Activated CD4-positive, CD25-positive, alpha-beta regulatory T cell (primary cell): Measurements from ENCODE around the gene LYST.
"Not testable (repeated sequence)": the region's sequence is repeated elsewhere in the genome, so short reads cannot be mapped to it uniquely, and the experiment has no call there.

Experiments used
- DNase-seq, 4 experiments: peaks; one replicate each; lab custom pipeline; 2025; lab: John Stamatoyannopoulos, UW

LYST gene

DNA sequence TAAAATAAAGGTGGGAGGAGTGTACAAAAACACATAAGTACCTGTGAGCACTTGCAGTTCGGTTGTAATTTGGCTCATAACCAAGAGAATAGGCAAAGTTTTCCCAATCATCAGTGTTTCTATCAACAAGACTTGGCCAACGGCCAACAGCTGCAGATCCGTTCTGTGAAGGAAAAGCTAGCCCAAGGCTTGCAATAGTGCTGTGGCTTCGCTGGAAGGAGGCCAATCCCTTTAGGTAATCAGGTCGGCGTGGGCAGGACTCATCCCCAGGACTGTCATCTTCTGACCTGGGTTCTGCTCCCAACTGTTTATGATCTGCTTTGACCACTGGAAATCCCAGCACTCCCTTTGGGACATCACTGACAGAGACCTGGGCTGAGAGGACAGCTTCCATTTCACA, 107.8 kb downstream of the LYST start:
- no peak for DNase-seq

DNA sequence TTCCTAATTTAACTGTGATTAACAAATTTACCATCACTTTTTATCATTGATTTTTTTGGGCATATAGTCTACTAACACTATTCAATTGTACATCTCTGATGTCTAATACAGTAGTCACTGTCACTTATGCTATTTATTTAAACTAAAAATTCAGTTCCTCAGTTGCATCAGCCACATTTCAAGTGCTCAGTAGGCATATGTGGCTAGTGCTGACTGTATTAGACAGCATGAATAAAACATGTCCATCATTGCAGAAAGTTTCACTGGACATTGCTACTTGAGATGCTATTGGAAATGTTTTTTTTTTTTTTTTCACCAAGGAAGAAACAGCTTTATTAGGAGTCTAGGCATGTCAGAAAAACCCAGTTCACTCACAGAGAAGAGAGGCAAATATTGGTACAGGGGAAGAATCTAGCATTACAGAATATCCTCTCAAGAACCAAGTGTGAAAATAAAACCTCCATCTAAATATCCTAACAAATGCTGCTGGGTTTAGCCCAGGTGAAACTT, 109.1 kb downstream of the LYST start:
- no peak for DNase-seq

DNA sequence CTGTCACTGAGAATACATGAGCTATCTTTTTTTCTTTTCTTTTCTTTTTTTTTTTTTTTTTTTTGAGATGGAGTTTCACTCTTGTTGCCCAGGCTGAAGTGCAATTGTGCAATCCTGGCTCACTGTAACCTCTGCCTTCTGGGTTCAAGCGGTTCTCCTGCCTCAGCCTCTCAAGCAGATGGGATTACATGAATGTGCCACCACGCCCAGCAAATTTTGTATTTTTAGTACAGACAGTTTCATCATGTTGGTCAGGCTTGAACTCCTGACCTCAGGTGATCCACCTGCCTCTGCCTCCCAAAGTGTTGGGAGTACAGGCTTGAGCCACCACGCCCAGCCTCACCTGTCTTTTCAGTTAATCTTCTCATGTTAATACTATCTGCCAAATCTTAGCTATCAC, 112.5 kb downstream of the LYST start:
- not testable (repeated sequence) for DNase-seq

DNA sequence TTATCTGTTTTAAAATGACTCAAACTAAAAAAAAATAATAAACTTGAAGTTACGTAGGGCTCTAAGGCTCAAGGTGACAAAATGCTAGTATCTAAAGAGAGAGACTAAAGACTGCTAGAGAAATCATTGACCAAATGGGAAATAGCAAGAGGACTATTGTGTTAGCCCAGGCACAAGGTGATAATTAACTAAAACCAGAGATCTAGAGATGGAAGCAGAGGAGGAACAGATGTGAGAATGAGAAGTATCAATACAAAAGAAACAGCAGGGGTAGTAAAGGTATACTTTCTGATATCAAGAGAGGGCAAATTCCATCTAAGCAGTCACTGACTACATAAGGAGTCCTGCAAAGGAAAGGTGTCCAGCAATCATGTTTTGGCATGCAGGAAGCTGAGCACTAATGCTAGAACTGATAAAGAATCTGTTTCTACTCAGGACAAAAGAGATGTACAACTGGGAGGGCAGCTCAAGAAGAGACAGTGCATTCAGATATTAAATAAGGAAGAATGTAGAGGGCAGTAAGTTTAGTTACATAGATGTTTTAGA, 116.9 kb downstream of the LYST start:
- DNase-seq, result no peak

DNA sequence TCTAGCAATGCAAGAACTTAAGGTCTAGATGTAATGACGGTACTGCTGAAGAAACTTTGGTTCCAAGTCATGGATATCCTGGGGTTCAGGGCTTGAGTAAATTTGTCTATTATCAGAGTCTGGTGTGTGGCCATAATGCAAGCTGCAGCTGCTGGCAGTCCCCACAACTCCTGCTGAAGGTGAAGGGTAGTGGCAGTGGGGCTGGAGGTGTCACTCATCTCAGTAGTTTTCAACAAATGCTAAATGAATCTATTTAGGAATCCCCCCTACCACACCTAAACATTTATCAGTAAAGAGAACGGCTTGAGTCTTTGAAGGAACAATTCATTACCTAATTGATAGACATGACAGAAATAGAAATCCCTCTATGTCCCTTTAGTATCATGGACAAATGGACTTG, 118.0 kb downstream of the LYST start:
- no peak for DNase-seq

DNA sequence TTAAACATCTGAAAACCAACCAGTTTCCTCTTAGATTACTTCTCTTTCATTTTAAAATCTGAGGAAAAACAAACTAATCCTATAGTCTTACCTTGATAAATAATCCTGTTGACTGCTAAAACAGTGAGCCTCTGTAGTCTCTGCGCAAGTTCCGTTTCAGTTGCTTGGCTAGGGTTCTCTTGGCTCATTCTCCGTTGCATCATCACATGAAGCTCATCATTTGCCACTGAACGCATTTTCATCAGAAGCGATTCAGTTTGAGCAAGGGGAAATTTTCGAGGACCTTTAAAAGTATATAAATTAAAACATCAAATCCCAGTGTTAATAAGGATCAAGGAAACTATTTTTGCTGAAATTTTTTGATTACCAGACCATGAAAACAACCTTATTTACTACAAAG, 120.5 kb downstream of the LYST start:
- no peak for DNase-seq

DNA sequence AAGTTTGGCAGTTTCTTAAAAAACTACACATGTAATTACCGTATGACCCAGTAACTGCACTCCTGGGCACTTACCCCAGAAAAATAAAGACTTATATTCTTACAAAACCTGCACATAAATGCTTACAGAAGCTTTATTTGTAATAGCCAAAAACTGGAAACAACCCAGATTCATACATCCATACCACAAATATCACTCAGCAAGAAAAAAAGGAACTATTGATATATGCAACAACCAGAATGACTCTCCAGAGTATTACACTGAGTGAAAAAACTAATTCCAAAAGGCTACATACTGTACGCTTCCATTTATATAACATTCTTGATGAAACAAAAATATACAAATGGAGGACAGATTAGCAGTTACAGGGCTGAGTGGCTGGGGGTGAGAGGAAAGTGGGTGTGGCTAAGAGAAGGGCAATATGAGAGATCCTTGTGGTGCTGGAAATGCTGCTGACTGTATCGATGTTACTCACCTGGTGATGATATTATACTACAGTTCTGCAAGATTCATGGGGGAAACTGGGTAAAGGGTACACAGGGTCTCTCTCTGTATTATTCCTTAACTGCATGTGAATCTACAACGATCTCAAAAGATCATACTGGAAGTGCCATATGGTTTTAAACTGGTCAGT, 121.1 kb downstream of the LYST start:
- DNase-seq, result no peak

DNA sequence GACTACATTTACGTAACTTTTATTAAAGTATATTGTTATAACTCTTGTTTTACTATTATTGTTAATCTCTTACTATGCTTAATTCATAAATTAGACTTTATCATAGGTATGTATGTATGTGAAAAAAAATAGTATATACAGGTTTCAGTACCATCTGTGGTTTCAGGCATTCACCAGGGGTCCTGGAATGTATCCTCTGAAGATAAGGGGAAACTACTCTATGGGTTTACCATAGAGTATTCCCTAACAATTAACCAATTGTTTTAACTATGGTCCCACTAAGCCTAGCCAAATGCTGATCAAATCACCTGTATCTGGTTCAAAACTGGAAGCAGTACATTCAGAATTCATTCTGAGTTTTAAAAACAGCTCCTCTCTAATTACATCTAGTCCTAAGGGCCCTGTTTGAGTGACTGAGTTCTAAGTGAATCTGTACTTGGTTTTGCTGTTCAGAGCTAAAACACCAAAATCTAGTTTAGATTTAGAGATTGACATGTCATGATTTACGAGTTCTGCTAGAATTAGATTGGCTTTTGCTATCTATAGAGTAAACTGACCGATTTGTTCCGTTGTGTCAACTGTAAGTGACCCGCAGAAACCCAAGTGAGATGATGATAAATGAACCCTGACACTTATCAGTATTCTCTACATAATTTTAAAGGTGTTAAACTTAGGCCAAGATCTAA, 123.6 kb downstream of the LYST start:
- no peak for DNase-seq

DNA sequence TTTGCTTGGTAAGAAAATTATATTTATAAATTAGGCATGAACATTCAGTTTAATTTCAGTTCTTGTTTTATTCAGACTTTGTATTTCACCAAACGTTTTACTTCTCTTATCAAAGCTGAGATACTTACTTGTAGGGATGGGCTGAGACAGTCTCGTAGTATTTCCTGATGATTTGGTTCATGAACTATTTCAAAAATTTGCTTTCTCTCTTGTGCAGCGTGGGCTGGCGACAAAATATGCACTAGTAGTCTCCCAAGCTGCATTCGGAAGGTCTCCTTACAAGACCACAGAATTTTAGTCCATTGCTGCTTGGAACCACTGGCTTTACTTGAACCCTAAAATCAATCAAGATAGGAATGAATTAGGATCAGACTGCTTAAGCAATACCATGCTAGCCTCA, 125.4 kb downstream of the LYST start:
- no peak for DNase-seq

DNA sequence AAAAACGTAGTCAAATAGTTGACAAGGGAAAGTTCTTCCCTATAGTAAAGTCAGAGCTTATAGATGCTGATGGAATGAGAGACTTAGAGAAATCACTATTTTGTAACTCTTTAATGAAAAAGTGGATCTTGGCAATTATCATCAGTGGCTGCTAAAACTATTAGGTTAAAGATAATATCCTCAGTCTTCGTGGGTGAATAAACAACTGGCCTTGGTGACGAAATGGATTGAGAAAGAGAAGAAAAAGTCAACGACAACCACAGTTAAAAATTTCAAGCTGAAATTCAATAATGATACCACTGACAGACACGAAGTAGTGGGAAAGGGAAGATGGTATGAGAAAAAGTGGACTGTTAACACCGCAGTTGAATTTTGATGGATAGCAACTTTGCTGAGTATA, 127.1 kb downstream of the LYST start:
- DNase-seq, result no peak

DNA sequence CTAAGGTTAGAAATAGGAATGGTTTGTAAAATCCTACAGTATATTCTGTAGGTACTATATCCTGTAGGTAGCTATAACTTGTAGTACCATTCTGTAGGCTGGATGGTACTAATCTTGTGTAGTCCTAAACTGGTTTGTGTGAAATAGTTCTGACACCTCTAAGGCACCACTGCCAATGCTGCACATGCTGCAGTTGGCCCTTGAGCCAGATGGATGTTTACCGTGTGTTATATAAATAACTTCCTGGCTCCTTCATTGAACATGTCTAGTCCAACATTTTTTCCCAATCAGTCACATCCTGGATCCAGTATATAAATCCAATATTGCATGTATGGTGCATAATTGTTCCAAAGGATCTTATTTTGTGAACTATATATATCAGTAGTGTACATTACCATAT, 127.6 kb downstream of the LYST start:
- DNase-seq, result no peak

DNA sequence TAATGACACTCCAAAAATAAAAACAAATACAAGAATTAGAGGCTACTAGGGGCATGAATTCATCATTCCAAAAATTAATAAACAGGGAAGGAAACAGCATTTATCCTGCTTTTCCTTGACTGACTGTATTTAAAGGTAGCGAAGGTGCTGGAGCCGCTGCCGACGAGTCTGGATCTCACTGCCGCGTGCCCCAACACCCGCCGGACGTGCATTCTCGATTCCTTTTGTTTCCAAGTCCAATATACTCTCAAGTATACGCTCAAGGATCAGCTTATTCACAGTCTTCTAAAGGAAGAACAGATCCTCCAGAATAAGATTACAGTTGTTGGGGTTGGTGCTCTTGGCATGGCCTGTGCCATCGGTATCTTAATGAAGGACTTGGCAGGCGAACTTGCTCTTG, 129.0 kb downstream of the LYST start:
- DNase-seq, result no peak

DNA sequence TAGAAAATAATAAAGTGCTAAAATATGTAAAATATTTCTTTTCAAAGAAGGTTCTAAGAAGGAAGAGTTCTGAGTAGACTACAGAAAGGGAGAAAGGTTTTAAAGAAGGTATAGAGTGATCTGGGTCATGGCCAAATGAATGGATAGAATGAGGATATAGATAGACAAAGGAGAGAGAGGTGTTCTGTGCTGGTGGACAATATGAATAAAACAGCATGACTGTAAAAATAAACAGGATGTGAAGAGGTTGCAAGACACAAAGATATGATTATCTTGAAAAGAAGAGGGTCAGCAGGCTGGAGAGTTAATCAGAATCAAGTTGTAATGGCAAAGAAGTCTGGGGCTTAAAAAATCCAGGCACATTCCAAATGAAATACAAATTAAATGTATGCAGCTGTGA, 130.4 kb downstream of the LYST start:
- no peak for DNase-seq

DNA sequence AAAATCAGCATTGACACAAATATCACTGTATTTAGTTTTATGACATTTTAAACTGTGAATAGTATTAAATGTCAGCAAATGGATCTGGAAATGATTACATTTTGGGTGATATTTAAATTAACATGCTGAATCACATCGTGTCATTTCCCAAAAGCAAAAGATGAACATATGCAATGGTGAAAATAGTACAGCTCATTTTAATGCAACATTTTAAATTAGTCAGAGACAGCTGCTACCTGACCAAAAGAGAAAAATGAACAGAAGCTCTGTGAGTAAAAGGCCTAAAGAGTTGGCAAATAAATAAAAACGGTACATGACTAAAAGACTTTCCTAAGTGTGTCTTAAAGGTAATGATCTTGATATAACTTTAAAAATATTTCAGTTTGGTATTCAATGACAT, 131.1 kb downstream of the LYST start:
- DNase-seq, result no peak

DNA sequence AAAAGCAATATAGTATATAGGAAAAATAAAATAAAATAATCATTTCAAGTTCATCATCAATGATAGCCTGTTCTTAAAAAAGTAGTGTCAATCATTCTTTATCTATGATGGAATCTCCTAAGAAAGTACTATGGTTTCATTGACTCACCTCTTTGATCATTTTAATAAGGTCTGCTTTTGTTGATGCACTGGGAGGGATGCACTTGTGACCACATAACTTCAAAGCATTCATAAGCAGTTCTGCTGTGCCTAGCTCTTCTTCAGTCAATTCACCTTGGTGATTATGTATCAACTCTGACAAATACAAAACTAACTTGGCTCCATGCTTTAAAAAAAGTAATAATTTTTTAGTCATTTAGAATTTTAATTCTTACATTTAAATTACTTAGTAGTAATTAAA, 132.4 kb downstream of the LYST start:
- DNase-seq, result no peak

DNA sequence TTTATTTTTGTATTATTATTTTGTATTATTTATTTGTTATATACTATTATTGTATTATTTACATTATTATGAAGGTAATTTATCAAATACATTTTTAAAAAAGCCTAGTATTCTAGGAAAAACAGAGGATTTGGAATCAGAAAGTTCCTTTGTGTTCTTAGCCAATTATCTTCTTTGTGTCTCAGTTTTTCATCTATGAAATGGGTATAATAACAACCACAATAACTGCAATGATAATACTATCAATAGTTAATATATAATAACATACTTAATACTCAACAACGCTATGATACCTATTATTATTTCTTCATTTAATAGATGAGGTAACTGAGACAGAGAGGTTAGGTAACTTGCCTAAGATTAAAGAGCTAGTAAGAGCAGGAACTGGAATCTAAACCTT, 136.7 kb downstream of the LYST start:
- DNase-seq, result no peak

DNA sequence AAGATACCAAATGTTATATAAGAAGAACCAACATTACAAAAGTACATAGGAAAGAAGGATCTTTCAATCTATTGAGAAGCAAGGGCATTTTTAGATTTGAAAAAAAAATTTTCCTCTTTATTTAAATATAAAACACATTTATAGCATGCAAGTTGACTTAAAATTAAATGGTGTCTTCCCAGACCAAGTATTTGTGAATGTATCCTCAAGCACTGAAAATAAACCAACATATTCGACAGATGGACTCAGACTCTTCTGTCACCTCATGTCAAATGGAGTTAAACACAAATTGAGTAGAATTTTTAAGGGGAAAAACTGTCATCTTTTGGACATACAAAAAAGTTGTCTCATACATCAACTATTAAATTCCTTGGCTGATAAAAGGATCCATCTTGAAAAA, 140.1 kb downstream of the LYST start:
- DNase-seq, result no peak

DNA sequence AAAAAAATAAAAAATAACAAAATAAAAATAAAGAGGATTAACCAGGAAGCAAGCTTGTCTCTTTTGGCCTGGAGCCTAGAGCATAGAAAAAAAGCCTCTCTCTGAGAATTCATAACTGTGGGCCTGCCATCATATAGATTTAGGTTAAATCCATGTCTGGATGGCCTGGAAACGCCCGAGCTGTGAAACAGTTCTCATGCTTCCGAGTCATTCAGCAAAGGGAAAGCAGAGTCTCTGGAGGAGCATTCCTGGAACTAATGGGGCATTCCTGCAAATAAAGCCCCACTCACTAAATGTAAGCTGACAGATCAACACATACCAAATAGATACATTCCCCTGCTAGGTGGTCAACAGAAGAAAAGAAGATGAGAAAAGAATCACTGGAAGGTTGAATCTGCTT, 141.3 kb downstream of the LYST start:
- DNase-seq, result no peak

DNA sequence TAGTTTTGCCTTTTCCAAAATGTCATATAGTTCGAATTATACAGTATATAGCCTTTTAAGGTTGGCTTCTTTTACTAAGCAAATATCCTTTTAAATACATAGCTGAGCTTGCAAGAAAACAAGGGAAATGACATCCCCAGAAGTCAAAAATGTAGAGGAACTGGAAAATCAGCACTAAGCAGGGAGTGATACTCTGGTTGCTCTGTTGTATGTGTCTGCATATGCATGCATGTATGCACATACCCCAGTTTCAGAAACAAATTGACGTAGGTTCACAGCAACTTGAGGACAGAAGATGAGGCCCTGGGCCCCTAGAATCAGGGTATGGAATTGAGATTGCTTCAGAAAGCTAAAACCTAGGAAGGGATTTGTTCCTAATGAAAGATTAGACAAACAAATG, 142.0 kb downstream of the LYST start:
- DNase-seq, result no peak

DNA sequence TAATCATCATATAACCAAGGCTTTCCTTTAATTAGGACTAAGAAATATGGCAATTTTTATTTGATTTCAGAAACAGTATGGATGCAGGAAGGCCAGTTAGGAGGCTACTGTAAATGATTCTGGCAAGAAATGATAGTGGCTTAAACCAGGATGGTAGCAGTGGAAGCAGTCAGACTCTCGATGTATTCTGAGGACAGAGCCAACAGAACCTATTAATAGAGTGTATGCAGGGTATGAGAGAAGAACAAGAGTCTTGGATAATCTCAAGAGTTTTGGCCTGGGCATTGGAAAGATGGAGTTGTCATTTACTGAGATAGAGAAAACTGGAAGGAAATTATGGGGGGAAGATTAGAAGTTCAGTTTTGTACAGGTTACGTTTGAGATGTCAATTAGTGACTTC, 143.8 kb downstream of the LYST start:
- DNase-seq, result no peak

DNA sequence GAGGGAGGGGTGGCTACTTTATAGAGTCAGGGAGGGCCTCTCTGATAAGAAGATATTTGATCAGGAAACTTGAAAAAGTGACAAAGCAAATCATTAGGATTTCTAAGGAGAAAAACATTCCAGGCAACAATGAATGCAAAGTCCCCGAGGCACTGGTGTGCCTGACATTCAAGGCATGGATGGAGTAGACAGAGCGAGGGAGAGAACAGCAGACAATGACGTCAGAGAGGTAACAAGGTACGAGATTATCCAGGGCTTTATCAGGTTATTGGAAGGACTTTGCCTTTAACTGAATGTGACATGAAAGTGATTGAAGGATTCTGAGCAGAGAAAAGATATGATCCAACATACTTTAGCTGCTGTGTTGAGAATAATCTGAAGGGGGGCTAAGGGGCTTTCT, 144.7 kb downstream of the LYST start:
- DNase-seq, result no peak

DNA sequence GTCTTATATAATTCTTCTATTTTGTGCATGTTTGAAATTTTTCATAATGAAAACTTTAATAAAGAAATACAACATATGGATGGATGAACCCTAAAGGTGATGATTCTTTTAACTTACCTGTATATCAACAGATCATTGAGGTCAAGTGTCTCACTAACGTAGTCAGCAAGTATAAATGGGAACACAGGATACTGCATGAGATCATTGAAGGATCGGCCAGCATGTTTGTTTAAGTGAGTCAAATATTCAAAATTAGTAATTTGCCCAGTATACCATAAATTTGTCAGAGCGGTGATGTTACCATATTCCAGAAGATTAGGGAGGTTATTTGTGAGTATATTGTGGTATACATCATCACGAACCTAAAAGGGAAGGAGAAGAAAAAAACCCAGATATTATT, 146.2 kb downstream of the LYST start:
- DNase-seq, result no peak

DNA sequence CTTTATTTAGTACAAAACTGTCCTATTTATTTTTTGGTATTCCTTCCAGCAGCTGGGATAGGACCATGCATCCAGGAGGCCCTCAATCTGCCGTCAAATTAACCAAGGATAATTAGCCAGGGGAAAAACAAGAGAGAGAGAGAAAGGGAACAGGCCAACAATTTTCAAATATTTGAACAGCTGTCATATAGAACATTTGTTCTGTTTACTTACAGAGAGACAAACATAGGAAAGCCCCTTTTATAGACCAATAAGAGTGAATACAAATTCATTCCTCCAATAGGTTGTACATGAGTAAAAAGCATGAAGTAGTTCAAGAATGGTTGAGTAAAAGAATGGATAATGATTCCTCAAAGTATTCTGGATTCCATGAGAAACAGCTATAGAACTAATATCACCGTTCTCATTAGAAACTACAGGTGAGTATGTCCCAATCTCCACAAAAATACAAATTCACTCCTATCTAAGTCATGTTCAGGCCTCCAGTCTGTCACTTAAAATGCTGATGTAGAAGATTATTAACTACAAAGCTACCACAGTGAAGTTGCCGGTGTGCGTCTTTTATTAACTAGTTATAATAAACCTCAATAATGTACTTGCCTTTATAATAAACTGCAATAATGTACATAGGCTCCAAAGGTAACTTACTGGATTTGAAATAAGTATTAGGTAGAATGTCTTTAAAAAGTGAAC, 152.4 kb downstream of the LYST start:
- no peak for DNase-seq
